Vagina (tissue), 2 donors: Measurements from ENCODE around the gene PPTC7. TPM values are rescaled to one million over a fixed set of nuclear protein-coding genes. Genes with fewer than 3 reads are reported as not detected.
"Not testable (repeated sequence)": the region's sequence is repeated elsewhere in the genome, so short reads cannot be mapped to it uniquely, and the experiment has no call there.

Source experiments
- DNase-seq, 2 donors: peaks; one replicate each; pipeline ENCODE4 v3.0.0-alpha.2; 2017; ENCODE audit errors: extremely low spot score in 2 of 2
- H3K27ac ChIP-seq: fragments of 200-600 bp; sonication (generic); one replicate; pipeline ENCODE4 v1.5.1; 2019
- H3K27me3 ChIP-seq: fragments of 200-600 bp; sonication (generic); one replicate; pipeline ENCODE4 v1.5.1; 2019
- H3K36me3 ChIP-seq, 2 donors: fragments of 200-600 bp; sonication (generic); one replicate each; pipeline ENCODE4 v1.5.1; 2017 to 2019
- H3K4me1 ChIP-seq: fragments of 200-600 bp; sonication (generic); one replicate; pipeline ENCODE4 v1.5.1; 2019
- H3K4me3 ChIP-seq, 2 donors: fragments of 200-600 bp; sonication (generic); 1 replicate in 1 of 2; 2 replicates in 1 of 2; pipeline ENCODE4 v1.5.1; 2016 to 2019
- H3K9me3 ChIP-seq: fragments of 200-600 bp; sonication (generic); one replicate; pipeline ENCODE4 v1.5.1; 2019
- POLR2A ChIP-seq, 2 donors: fragments of 450-650 bp; IDR thresholded peaks; one replicate each; pipeline ENCODE4 v1.6.1; 2017; ENCODE audit warnings: antibody characterized with exemption in 2 of 2, mild to moderate bottlenecking in 2 of 2, moderate library complexity in 2 of 2
- POLR2AphosphoS5 ChIP-seq, 2 donors: sonication (generic); formaldehyde crosslinking; IDR thresholded peaks; one replicate each; pipeline ENCODE4 v1.9.0; 2017; ENCODE audit warnings: antibody characterized with exemption in 2 of 2, mild to moderate bottlenecking in 2 of 2, low read depth in 1 of 2; ENCODE audit not compliant: insufficient read depth in 1 of 2
- intact Hi-C: fragments of 100-400 bp; cut with DNase I; formaldehyde crosslinking; loops from one replicate; pipeline ENCODE4 v1.15.1; 2023
- total RNA-seq: library from RNA; depleted of rRNA; stranded (reverse); fragments of >200 nt; gene quantifications from one replicate; pipeline ENCODE4 v1.2.3, GENCODE V29; 2016
- TF ChIP-seq, protein P1 (sequence below), 3 experiments: fragments of 450-650 bp in 2 of 3; fragments of 200-600 bp in 1 of 3; sonication (generic) in 1 of 3; IDR thresholded peaks; one replicate each; pipeline ENCODE4 v1.5.1; 2017 to 2019; ENCODE audit warnings: antibody characterized with exemption in 3 of 3, mild to moderate bottlenecking in 2 of 3, moderate library complexity in 2 of 3

The PPTC7 gene
- total RNA-seq, 1 donor from 2014 or later: 43.0 TPM

- peaks cover 87% of the 10 kb centered on the region for H3K4me1 ChIP-seq
- no peaks in the 10 kb centered on the region for H3K9me3 ChIP-seq
- peak overlapping the region in 1 of 2 donors; percentile 1 for H3K4me3 ChIP-seq
- H3K27ac ChIP-seq: peak overlapping the region; percentile 87
- no peaks in the 10 kb centered on the region for H3K27me3 ChIP-seq
- DNase-seq: no peak
- TF ChIP-seq, protein P1, sequence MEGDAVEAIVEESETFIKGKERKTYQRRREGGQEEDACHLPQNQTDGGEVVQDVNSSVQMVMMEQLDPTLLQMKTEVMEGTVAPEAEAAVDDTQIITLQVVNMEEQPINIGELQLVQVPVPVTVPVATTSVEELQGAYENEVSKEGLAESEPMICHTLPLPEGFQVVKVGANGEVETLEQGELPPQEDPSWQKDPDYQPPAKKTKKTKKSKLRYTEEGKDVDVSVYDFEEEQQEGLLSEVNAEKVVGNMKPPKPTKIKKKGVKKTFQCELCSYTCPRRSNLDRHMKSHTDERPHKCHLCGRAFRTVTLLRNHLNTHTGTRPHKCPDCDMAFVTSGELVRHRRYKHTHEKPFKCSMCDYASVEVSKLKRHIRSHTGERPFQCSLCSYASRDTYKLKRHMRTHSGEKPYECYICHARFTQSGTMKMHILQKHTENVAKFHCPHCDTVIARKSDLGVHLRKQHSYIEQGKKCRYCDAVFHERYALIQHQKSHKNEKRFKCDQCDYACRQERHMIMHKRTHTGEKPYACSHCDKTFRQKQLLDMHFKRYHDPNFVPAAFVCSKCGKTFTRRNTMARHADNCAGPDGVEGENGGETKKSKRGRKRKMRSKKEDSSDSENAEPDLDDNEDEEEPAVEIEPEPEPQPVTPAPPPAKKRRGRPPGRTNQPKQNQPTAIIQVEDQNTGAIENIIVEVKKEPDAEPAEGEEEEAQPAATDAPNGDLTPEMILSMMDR (IDR thresholded peaks at IDR 0.05): no peak
- no peak for TF ChIP-seq POLR2A (IDR thresholded peaks at IDR 0.05)
- peak in 1 of 2 donors; percentile 80 for TF ChIP-seq POLR2AphosphoS5 (IDR thresholded peaks at IDR 0.05; ENCODE audit: insufficient read depth in 1 of 2, low read depth in 1 of 2)
- intact Hi-C loops: loop anchor here (5.0 kb wide), 1 partner anchor 36 kb away; no protein-coding TSS in a partner anchor
- no peaks in the 10 kb centered on the region for H3K36me3 ChIP-seq
These were observed 5.0 kb downstream of the PPTC7 start for GRCh38 chr12:110577864-110578693.

GRCh38 chr12:110576504-110576903 lies 6.6 kb downstream of the PPTC7 start:
- Histone ChIP-seq H3K36me3 (no peaks in the 10 kb centered on the region), H3K27me3 (no peaks in the 10 kb centered on the region), H3K27ac (no peak overlapping the region), H3K4me1 (peaks cover 81% of the 10 kb centered on the region), H3K4me3 (no peak overlapping the region), H3K9me3 (no peaks in the 10 kb centered on the region)
- intact Hi-C loops: loop anchor here (5.0 kb wide), 1 partner anchor 34 kb away; no protein-coding TSS in a partner anchor
- TF ChIP-seq, protein P1 (IDR thresholded peaks at IDR 0.05): no peak
- TF ChIP-seq POLR2A (IDR thresholded peaks at IDR 0.05) (no peak), POLR2AphosphoS5 (IDR thresholded peaks at IDR 0.05; ENCODE audit: insufficient read depth in 1 of 2, low read depth in 1 of 2) (no peak)
- no peak for DNase-seq

GRCh38 chr12:110575326-110575725 lies 7.8 kb downstream of the PPTC7 start:
- no peak overlapping the region for H3K4me3 ChIP-seq
- no peaks in the 10 kb centered on the region for H3K36me3 ChIP-seq
- TF ChIP-seq POLR2AphosphoS5 (IDR thresholded peaks at IDR 0.05; ENCODE audit: insufficient read depth in 1 of 2, low read depth in 1 of 2) (no peak), POLR2A (IDR thresholded peaks at IDR 0.05) (no peak)
- TF ChIP-seq, protein P1 (IDR thresholded peaks at IDR 0.05): no peak
- H3K27me3 ChIP-seq: no peaks in the 10 kb centered on the region
- H3K9me3 ChIP-seq: peaks cover 3% of the 10 kb centered on the region
- intact Hi-C loops: loop anchor here (5.0 kb wide), 1 partner anchor 33 kb away; no protein-coding TSS in a partner anchor
- peak overlapping the region; percentile 24 for H3K27ac ChIP-seq
- peaks cover 69% of the 10 kb centered on the region for H3K4me1 ChIP-seq
- no peak for DNase-seq

GRCh38 chr12:110574717-110575230 lies 8.3 kb downstream of the PPTC7 start:
- H3K4me1 ChIP-seq: peaks cover 64% of the 10 kb centered on the region
- not testable (repeated sequence) for H3K36me3 ChIP-seq, H3K4me3 ChIP-seq, DNase-seq, H3K9me3 ChIP-seq, H3K27me3 ChIP-seq
- intact Hi-C loops: loop anchor here (5.0 kb wide), 1 partner anchor 32 kb away; no protein-coding TSS in a partner anchor
- peak overlapping the region; percentile 37 for H3K27ac ChIP-seq

DNA sequence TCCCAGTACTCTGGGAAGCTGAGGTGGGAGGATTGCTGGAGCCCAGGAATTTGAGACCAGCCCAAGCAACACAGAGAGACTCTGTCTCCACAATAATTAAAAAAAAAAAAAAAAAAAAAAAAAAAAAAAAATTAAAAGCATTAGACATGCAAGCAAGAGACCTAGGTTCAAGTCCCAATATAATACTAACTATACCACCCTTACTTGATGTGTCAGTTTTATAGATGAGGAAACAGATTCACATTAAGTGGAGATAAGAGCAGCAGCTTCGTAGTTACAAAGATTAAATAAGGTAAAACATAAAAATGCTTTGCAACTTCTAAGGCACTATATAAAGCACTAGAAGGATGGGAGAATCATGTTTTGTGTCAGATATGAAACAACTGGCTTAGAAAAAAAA lies 9.1 kb downstream of the PPTC7 start:
- peaks cover 3% of the 10 kb centered on the region for H3K9me3 ChIP-seq
- H3K36me3 ChIP-seq: no peaks in the 10 kb centered on the region
- TF ChIP-seq POLR2AphosphoS5 (IDR thresholded peaks at IDR 0.05; ENCODE audit: insufficient read depth in 1 of 2, low read depth in 1 of 2) (no peak), POLR2A (IDR thresholded peaks at IDR 0.05) (no peak)
- TF ChIP-seq, protein P1 (IDR thresholded peaks at IDR 0.05): no peak
- H3K27me3 ChIP-seq: no peaks in the 10 kb centered on the region
- no peak overlapping the region for H3K4me3 ChIP-seq
- no peak for DNase-seq
- intact Hi-C loops: no loop called here
- H3K27ac ChIP-seq: peak overlapping the region; percentile 37
- peaks cover 56% of the 10 kb centered on the region for H3K4me1 ChIP-seq

GRCh38 chr12:110570798-110571197 lies 12.3 kb downstream of the PPTC7 start:
- DNase-seq, H3K27me3 ChIP-seq, H3K4me3 ChIP-seq, H3K27ac ChIP-seq, H3K9me3 ChIP-seq, H3K36me3 ChIP-seq, intact Hi-C loops: not testable (repeated sequence)
- H3K4me1 ChIP-seq: peaks cover 36% of the 10 kb centered on the region

GRCh38 chr12:110569838-110570237 lies 13.3 kb downstream of the PPTC7 start:
- intact Hi-C loops, DNase-seq: not testable (repeated sequence)

More at GRCh38 chr12:110569838-110570237, 13.3 kb downstream of the PPTC7 start:
- H3K4me1 ChIP-seq: peaks cover 36% of the 10 kb centered on the region
- H3K36me3 ChIP-seq, H3K27ac ChIP-seq, H3K27me3 ChIP-seq, H3K9me3 ChIP-seq, H3K4me3 ChIP-seq: not testable (repeated sequence)
